Hepatocyte (in vitro differentiated cells): ENCODE measurements around the gene ANO10.

Source experiments
- EZH2 ChIP-seq: fragments of 200-600 bp; sonication (generic); IDR thresholded peaks from 2 replicates; pipeline ENCODE4 v1.6.1; 2016; ENCODE audit warnings: antibody characterized with exemption, mild to moderate bottlenecking, borderline replicate concordance
- EZH2phosphoT487 ChIP-seq: fragments of 200-600 bp; sonication (generic); IDR thresholded peaks from one replicate; pipeline ENCODE4 v1.6.1; 2018; ENCODE audit warnings: antibody characterized with exemption, mild to moderate bottlenecking, low read depth, moderate library complexity; ENCODE audit not compliant: unreplicated experiment, severe bottlenecking
- TF ChIP-seq, protein P1 (sequence below): fragments of 200-600 bp; sonication (generic); IDR thresholded peaks from 2 replicates; pipeline ENCODE4 v1.5.1; 2016; ENCODE audit warnings: antibody characterized with exemption, mild to moderate bottlenecking; ENCODE audit not compliant: poor library complexity

DNA sequence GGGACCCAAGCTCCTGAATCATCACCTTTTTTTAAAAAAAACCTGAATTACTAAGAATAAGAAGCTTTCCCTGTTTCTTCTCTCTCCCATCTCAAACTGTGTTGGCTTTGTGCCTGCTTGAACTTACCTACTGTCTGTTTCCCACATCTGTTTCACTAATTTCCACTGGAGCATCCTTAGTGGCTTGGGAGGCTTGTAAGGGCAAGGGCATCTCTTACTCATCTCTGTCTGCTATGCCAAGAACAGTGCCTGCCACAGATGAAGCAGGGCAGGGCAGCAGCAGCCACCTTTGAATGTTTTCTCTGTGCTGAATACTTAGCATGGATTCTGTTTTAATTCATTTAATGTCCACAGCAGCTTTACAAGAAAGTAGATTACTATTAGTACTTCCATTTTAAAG is 293.2 kb downstream of the ANO10 start:
- TF ChIP-seq, protein P1, sequence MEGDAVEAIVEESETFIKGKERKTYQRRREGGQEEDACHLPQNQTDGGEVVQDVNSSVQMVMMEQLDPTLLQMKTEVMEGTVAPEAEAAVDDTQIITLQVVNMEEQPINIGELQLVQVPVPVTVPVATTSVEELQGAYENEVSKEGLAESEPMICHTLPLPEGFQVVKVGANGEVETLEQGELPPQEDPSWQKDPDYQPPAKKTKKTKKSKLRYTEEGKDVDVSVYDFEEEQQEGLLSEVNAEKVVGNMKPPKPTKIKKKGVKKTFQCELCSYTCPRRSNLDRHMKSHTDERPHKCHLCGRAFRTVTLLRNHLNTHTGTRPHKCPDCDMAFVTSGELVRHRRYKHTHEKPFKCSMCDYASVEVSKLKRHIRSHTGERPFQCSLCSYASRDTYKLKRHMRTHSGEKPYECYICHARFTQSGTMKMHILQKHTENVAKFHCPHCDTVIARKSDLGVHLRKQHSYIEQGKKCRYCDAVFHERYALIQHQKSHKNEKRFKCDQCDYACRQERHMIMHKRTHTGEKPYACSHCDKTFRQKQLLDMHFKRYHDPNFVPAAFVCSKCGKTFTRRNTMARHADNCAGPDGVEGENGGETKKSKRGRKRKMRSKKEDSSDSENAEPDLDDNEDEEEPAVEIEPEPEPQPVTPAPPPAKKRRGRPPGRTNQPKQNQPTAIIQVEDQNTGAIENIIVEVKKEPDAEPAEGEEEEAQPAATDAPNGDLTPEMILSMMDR = no peak
- no peak for TF ChIP-seq EZH2phosphoT487
- no peak for TF ChIP-seq EZH2
